IMR-90 (cell line): Measurements from ENCODE around the gene SLC29A2. TPM values are rescaled to one million over a fixed set of nuclear protein-coding genes. Genes with fewer than 3 reads are reported as not detected.

ENCODE experiments used
- ATAC-seq: fragments of 200-7000 bp; cut with Tn5 transposase; 2 replicates; pipeline ENCODE4 v1.9.1; 2020; ENCODE audit warnings: low read depth, mild to moderate bottlenecking, moderate library complexity
- BruUV-seq: library from RNA; stranded (reverse); fragments of 400-500 nt; replicated peaks from 2 replicates; lab custom pipeline; 2021; lab: Mats Ljungman, UMichigan
- CTCF ChIA-PET: fragments of 300-600 bp; formaldehyde crosslinking; extraction: SDS; loops from one replicate; lab custom pipeline; 2021; ENCODE audit warnings: antibody characterized with exemption; lab: Yijun Ruan, JAX
- POLR2A ChIA-PET: fragments of 300-600 bp; sonication (Branson Sonifier 250); formaldehyde crosslinking; loops from one replicate; lab custom pipeline; 2022; ENCODE audit warnings: antibody characterized with exemption; ENCODE audit not compliant: unreplicated experiment; lab: Charles Lee
- DNase-seq: peaks from one replicate; pipeline ENCODE4 v3.0.0; 2013
- H2AFZ ChIP-seq: replicated peaks from 2 replicates; pipeline ENCODE3; 2013; ENCODE audit warnings: low read length, mild to moderate bottlenecking; ENCODE audit not compliant: poor library complexity
- H2AK5ac ChIP-seq: 2 replicates; pipeline ENCODE4 v1.6.1; 2013; ENCODE audit warnings: low read depth, low read length, inconsistent platforms
- H2AK9ac ChIP-seq: replicated peaks from 2 replicates; pipeline ENCODE3; 2013; ENCODE audit warnings: mild to moderate bottlenecking, low read depth, low read length, moderate library complexity; ENCODE audit not compliant: poor library complexity
- H2BK120ac ChIP-seq: 2 replicates; pipeline ENCODE4 v1.6.1; 2013; ENCODE audit warnings: low read depth, low read length, inconsistent platforms
- H2BK15ac ChIP-seq: 3 replicates; pipeline ENCODE4 v1.6.1; 2013; ENCODE audit warnings: low read depth, low read length, inconsistent platforms
- H2BK20ac ChIP-seq: 2 replicates; pipeline ENCODE4 v1.6.1; 2013; ENCODE audit warnings: low read depth, mild to moderate bottlenecking, inconsistent platforms, low read length, moderate library complexity
- H2BK5ac ChIP-seq: 2 replicates; pipeline ENCODE4 v1.6.1; 2013; ENCODE audit warnings: mild to moderate bottlenecking, low read depth, low read length, inconsistent platforms; ENCODE audit not compliant: poor library complexity, severe bottlenecking
- H3K14ac ChIP-seq: replicated peaks from 2 replicates; pipeline ENCODE4 v1.6.1; 2013; ENCODE audit warnings: low read depth, low read length, inconsistent platforms
- H3K18ac ChIP-seq: 2 replicates; pipeline ENCODE4 v1.6.1; 2013; ENCODE audit warnings: low read depth, low read length, control low read depth
- H3K23ac ChIP-seq: 2 replicates; pipeline ENCODE4 v1.6.1; 2013; ENCODE audit warnings: low read depth, low read length, inconsistent platforms
- H3K27ac ChIP-seq: 2 replicates; pipeline ENCODE4 v1.5.1; 2013; ENCODE audit warnings: mild to moderate bottlenecking, control low read depth, low read length; ENCODE audit not compliant: insufficient read depth
- H3K27me3 ChIP-seq: 2 replicates; pipeline ENCODE4 v1.6.1; 2013; ENCODE audit warnings: low read length; ENCODE audit not compliant: control insufficient read depth, insufficient read depth
- H3K36me3 ChIP-seq: 2 replicates; pipeline ENCODE4 v1.6.1; 2013; ENCODE audit warnings: low read length, mixed read lengths; ENCODE audit not compliant: control insufficient read depth, insufficient read depth
- H3K4ac ChIP-seq: 2 replicates; pipeline ENCODE4 v1.6.1; 2013; ENCODE audit warnings: low read depth, low read length, inconsistent platforms
- H3K4me1 ChIP-seq: 2 replicates; pipeline ENCODE4 v1.6.1; 2013; ENCODE audit warnings: low read length, mixed read lengths; ENCODE audit not compliant: control insufficient read depth, insufficient read depth
- H3K4me2 ChIP-seq: 2 replicates; pipeline ENCODE4 v1.6.1; 2013; ENCODE audit warnings: low read depth, mild to moderate bottlenecking, control low read depth, low read length, moderate library complexity
- H3K4me3 ChIP-seq: 2 replicates; pipeline ENCODE4 v1.5.1; 2013; ENCODE audit warnings: low read depth, mild to moderate bottlenecking, control low read depth, low read length, moderate library complexity; ENCODE audit not compliant: insufficient read depth
- H3K56ac ChIP-seq: 2 replicates; pipeline ENCODE4 v1.6.1; 2013; ENCODE audit warnings: low read length, inconsistent platforms; ENCODE audit not compliant: insufficient read depth; ENCODE audit errors: extremely low read depth
- H3K79me1 ChIP-seq, 2 experiments: 2 replicates each; pipeline ENCODE4 v1.6.1; 2013; ENCODE audit warnings: low read length in 2 of 2, inconsistent platforms in 1 of 2, low read depth in 1 of 2
- H3K9ac ChIP-seq: 2 replicates; pipeline ENCODE4 v1.6.1; 2013; ENCODE audit warnings: low read depth, low read length, control low read depth
- H3K9me1 ChIP-seq: 2 replicates; pipeline ENCODE4 v1.6.1; 2013; ENCODE audit warnings: low read length, inconsistent platforms; ENCODE audit not compliant: insufficient read depth
- H3K9me3 ChIP-seq: 2 replicates; pipeline ENCODE4 v1.6.1; 2013; ENCODE audit warnings: low read length; ENCODE audit not compliant: control insufficient read depth, insufficient read depth
- H4K20me1 ChIP-seq: 2 replicates; pipeline ENCODE4 v1.6.1; 2013; ENCODE audit warnings: low read length, inconsistent platforms; ENCODE audit not compliant: insufficient read depth
- H4K5ac ChIP-seq: 2 replicates; pipeline ENCODE4 v1.6.1; 2013; ENCODE audit warnings: mild to moderate bottlenecking, low read depth, low read length, control low read depth
- H4K8ac ChIP-seq, 2 experiments: 2 replicates each; pipeline ENCODE4 v1.6.1; 2013; ENCODE audit warnings: low read depth in 2 of 2, low read length in 2 of 2, control low read depth in 1 of 2, inconsistent platforms in 1 of 2
- H4K91ac ChIP-seq: 2 replicates; pipeline ENCODE4 v1.6.1; 2013; ENCODE audit warnings: low read depth, low read length, inconsistent platforms; ENCODE audit not compliant: insufficient read depth
- BHLHE40 ChIP-seq: fragments of 150-350 bp; IDR thresholded peaks from 2 replicates; pipeline ENCODE4 v1.6.1; 2016; ENCODE audit warnings: mild to moderate bottlenecking, low read depth, low read length
- CEBPB ChIP-seq: IDR thresholded peaks from 2 replicates; pipeline ENCODE4 v1.6.1; 2012; ENCODE audit warnings: low read depth, low read length, improper control_type of control experiment
- FOS ChIP-seq: fragments of 150-350 bp; IDR thresholded peaks from 2 replicates; pipeline ENCODE4 v1.6.1; 2016; ENCODE audit warnings: low read depth, low read length
- MXI1 ChIP-seq: IDR thresholded peaks from 2 replicates; pipeline ENCODE4 v1.6.1; 2012; ENCODE audit warnings: low read depth, mild to moderate bottlenecking, low read length, moderate library complexity, borderline replicate concordance
- POLR2A ChIP-seq: IDR thresholded peaks from 2 replicates; pipeline ENCODE4 v1.6.1; 2012; ENCODE audit warnings: mild to moderate bottlenecking, low read depth, low read length
- RAD21 ChIP-seq: IDR thresholded peaks from 2 replicates; pipeline ENCODE4 v1.6.1; 2012; ENCODE audit warnings: low read length, improper control_type of control experiment
- RFX5 ChIP-seq: IDR thresholded peaks from 2 replicates; pipeline ENCODE4 v1.8.0; 2012; ENCODE audit warnings: low read depth, mild to moderate bottlenecking, low read length, moderate library complexity
- SMC3 ChIP-seq: fragments of 150-350 bp; IDR thresholded peaks from 2 replicates; pipeline ENCODE4 v1.6.1; 2016; ENCODE audit warnings: low read depth, mild to moderate bottlenecking, antibody characterized with exemption, low read length, moderate library complexity
- USF2 ChIP-seq: fragments of 150-350 bp; IDR thresholded peaks from 2 replicates; pipeline ENCODE4 v1.6.1; 2017; ENCODE audit warnings: mild to moderate bottlenecking, antibody characterized with exemption, low read length, low read depth
- WGBS, 2 experiments: methylation state at CpG; one replicate each; pipeline versions ENCODE4 v1.1.5 to v1.1.7; 2013; ENCODE audit warnings: missing lambda C conversion rate in 2 of 2; ENCODE audit not compliant: insufficient read length in 1 of 2; ENCODE audit errors: extremely low coverage in 2 of 2; 5-methylcytosine and 5-hydroxymethylcytosine counted together
- dilution Hi-C: fragments of 300-500 bp; cut with HindIII; formaldehyde crosslinking; loops from one replicate; pipeline ENCODE4 v1.14.3; 2018; ENCODE audit warnings: low sequenced_read_pairs; ENCODE audit not compliant: unreplicated experiment
- in situ Hi-C: fragments of 300-500 bp; cut with MboI; formaldehyde crosslinking; loops from 3 replicates; pipeline ENCODE4 v1.14.3; 2019; ENCODE audit warnings: low sequenced_read_pairs, inconsistent platforms, mixed read lengths
- intact Hi-C: fragments of 100-400 bp; cut with micrococcal nuclease; formaldehyde crosslinking; loops from 2 replicates; pipeline ENCODE4 v1.10.0; 2022
- polyA plus RNA-seq, 3 experiments: library from polyadenylated mRNA; depleted of rRNA; stranded (reverse); fragments of >200 nt; gene quantifications; 2 replicates each; pipeline ENCODE4 v1.2.3, GENCODE V29; 2012; ENCODE audit warnings: low replicate concordance in 1 of 3
- total RNA-seq: library from RNA; depleted of rRNA; stranded (reverse); fragments of >200 nt; gene quantifications from 2 replicates; pipeline ENCODE4 v1.2.3, GENCODE V29; 2012

SLC29A2 gene
- total and polyA plus RNA-seq, 2 of the 4 experiments (the other 2 are of a cell fraction): under 0.01 to 1.2 TPM

GRCh38 chr11:66315921-66316811, 55.4 kb downstream of the SLC29A2 start:
- Histone ChIP-seq H2AK9ac (peak overlapping the region; percentile 93), H3K18ac (peak overlapping the region; percentile 12), H4K8ac (peak overlapping the region; percentile 1 to 59; a peak in 2 of 4 replicates), H3K9ac (peak overlapping the region; percentile 95), H3K9me1 (peaks cover 11% of the 10 kb centered on the region), H2BK15ac (no peak overlapping the region), H3K4ac (peak overlapping the region; percentile 81), H3K14ac (peak overlapping the region; percentile 94), H2AK5ac (peak overlapping the region; percentile 77), H3K4me2 (peak overlapping the region; percentile 85), H3K4me3 (peak overlapping the region; percentile 72), H2BK5ac (peak overlapping the region; percentile 77), H3K4me1 (peaks cover 32% of the 10 kb centered on the region), H2BK120ac (0 out of 2 replicates have a peak overlapping the region, but pooled peaks have one; percentile 47), H3K56ac (peak overlapping the region; percentile 50), H2BK20ac (no peak overlapping the region), H4K91ac (peak overlapping the region; percentile 26; the same call in 1 of the 2 replicates), H3K27me3 (no peaks in the 10 kb centered on the region), H2AFZ (peak overlapping the region; percentile 81), H3K23ac (peak overlapping the region; percentile 75), H3K36me3 (no peaks in the 10 kb centered on the region), H3K79me1 (peaks cover 0 to 42% of the 10 kb centered on the region in 2 experiments; a peak in 2 of 4 replicates), H4K20me1 (peaks cover 39% of the 10 kb centered on the region), H3K27ac (peak overlapping the region; percentile 93), H4K5ac (peak overlapping the region; percentile 0; the same call in 1 of the 2 replicates), H3K9me3 (no peaks in the 10 kb centered on the region)
- POLR2A ChIA-PET: interaction anchor here (0.7 to 1.0 kb wide), 4 partner anchors 11 to 27 kb away, joined by 3 to 16 read pairs (median 6); partner anchors contain the start of genes RIN1 and YIF1A
- WGBS, 2 experiments: 12% methylated on average over 22 of the region's 52 CpGs; no CpG with 5 or more reads in 1 of the 2 experiments
- dilution Hi-C loops: no loop called here
- in situ Hi-C loops: no loop called here
- TF ChIP-seq SMC3 (no peak), RFX5 (no peak), BHLHE40 (peak; percentile 60; the same call in 1 of the 2 replicates), CEBPB (no peak), FOS (no peak), MXI1 (no peak), USF2 (peak; percentile 83), RAD21 (no peak), POLR2A (no peak; the same call in 1 of the 2 replicates)
- ATAC-seq (no peak), DNase-seq (no peak)
- no TSS peak for BruUV-seq
- CTCF ChIA-PET: no interaction called here
- intact Hi-C loops: no loop called here
